HG02610 (cell line): ENCODE measurements around the gene ZNF184.
"Not testable (repeated sequence)": the region's sequence is repeated elsewhere in the genome, so short reads cannot be mapped to it uniquely, and the experiment has no call there.

Experiments
- ATAC-seq: cut with Tn5 transposase; IDR thresholded peaks from one replicate; pipeline ENCODE4 v1.9.1; 2021; ENCODE audit warnings: mild to moderate bottlenecking, moderate library complexity; ENCODE audit not compliant: unreplicated experiment

Gene ZNF184

DNA sequence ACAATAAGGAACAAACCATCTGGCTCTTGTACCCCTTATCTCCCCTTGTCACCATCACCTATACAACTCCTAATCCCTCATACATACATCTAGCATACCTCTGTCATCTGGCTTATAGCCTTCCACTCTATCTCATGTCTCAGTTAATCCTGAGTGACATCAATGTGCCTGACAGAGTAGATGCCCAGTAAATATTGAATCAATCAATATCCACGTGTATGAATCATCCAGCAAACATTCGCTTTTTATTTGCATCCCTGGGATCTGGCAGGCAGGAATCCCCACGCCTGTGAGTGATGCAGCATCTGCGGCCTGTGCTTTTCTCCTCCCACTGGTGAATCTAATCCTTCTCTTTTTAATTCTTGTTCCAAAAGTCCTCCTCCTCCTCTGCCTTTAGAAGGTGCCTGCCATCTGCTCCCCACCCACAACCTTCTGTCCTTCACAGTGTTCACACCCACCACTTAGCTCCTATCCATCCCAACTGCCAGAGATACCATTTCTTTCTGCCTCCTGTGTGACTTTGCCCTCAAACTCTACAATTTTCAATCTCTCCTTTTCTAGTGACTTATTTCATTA, 46.8 kb downstream of the ZNF184 start:
- no peak for ATAC-seq

DNA sequence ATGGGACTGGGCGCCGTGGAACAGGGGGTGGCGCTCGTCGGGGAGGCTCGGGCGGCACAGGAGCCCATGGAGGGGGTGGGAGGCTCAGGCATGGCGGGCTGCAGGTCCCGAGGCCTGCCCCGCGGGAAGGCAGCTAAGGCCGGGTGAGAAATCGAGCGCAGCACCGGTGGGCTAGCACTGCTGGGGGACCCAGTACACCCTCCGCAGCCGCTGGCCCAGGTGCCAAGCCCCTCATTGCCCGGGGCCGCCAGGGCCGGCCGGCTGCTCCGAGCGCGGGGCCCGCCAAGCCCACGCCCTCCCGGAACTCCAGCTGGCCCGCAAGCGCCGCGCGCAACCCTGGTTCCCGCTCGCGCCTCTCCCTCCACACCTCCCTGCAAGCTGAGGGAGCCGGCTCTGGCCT, 48.1 kb downstream of the ZNF184 start:
- ATAC-seq, result not testable (repeated sequence)

DNA sequence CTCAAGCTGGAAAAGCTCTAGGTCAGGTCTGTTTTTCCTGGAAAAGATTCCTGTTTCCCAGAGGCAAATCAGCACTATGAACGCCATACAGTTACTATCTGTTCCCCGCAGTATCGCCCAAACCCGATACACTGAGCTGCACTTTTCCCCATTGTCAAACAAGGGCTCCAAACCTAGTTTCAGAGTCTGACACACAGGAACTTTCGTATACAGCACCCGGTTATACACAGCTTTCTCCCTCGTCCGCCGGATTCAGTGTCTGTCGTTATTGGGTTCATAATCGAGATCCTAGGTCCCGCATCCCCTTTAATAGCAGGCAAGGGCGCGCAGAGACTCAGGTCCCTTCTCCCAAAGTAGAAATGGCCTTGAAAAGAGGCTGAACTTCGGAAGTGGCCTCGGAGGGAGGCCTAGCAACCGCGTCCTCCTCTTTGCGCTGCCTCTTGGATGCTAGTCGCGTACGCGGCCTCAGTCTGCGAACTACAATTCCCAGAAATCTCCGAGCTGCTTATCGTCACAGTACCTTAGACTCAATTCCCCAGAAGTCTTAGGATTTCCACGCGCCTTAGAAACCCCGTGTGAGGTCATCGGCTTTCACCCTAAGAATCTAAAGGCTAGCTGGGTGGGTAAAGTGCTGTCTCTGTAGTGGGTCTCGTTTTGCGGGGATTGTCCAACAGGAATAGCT, 50.1 kb downstream of the ZNF184 start:
- ATAC-seq, result no peak

DNA sequence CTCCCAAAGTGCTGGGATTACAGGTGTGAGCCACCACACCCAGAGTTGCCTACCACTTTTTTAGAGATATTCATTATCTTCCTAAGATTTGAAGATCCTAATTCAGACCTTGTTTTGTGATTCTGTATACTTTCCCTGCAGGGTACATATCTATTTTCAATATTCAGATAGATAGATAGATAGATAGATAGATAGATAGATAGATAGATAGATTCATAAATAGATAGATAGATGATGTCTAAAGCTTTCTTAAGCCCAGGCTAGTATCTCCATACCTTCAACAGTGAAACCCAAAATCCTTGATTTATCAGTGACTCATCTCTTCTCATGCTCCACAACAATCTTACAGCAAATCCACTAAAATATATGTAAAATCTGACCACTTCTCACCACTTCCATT, 53.5 kb downstream of the ZNF184 start:
- ATAC-seq, result no peak

DNA sequence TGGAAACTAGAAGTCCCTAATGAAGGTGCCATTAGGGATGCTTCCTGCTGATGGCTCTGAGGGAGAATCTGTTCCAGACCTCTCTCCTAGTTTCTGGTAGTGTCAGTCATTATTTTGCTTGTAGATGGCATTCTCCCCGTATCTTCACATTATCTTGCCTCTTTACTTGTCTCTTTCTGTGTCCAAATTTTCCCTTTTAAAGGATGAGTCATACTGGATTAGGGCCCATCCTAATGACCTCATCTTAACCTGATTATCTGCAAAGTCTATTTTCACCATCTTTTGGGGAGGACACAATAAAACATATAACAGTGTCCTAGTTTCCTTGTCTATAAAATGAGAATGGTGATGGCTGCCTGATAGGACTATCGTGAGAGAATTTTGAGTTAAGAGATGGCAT, 57.0 kb downstream of the ZNF184 start:
- no peak for ATAC-seq

DNA sequence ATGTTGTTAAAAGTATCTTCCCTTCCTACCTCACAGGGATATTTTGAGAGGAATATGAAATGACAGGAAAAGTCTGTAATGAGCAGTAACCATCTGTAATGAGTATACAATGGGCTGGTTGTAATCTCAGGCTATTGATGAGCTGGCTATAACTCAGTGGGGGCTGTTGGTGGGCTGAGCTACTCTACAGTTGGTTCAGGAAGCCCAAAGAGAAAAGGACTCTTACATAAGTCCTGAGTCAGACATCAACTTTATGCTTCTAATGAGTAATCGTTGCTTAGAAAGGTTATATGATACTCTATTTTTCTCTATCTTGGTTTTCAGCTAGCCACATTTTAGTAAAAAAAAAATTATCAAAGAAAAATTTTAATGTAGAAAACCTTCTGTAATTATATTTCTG, 57.9 kb downstream of the ZNF184 start:
- ATAC-seq, result no peak

DNA sequence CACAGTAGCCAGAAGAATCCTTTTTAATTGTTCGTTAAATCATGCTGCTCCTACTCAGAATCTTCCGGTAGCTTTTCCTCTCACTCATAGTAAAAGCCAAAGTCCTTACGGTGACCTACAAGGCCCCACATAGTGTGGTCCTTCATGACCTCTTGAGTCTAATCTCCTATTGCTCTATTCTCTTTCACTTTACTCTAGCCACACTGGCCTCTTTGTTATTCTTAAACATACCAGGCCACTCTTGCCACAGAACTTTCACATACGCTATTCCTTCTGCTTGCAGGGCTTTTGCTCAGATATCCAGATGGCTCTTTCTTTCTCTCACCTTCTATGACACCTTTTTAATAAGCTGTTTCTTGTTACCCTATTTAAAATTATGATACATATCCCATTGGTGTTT, 58.6 kb downstream of the ZNF184 start:
- ATAC-seq, result no peak

DNA sequence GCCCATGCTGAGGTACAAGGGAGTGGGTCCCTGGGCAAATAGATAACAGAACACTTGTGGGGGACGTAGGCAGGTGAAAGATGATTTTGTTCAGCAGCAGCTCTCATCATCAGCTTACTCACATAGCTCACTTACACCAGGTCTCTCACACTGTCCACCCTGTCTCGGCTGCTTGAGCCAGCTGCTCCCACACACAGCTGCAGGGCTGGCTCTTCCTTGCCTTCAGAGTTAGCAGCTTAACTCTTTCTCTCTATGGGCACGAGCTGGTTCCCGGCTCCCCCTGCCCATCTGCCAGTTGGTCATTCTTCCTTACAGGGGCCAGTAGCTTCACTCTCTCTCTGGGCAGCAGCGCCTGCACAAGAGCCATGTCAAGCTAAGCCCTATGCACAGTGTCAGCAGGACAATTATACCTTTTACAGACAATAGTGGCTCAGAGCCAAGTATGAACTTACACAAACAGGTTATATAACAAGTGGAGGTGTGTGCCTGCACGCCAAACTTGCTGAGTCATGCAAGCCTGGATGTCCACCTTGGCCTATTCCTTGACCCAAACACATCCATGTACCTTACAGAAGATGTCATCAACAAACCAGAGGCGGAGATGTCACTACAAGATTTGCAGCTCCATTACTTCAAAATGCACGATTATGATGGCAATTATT, 65.6 kb downstream of the ZNF184 start:
- no peak for ATAC-seq

DNA sequence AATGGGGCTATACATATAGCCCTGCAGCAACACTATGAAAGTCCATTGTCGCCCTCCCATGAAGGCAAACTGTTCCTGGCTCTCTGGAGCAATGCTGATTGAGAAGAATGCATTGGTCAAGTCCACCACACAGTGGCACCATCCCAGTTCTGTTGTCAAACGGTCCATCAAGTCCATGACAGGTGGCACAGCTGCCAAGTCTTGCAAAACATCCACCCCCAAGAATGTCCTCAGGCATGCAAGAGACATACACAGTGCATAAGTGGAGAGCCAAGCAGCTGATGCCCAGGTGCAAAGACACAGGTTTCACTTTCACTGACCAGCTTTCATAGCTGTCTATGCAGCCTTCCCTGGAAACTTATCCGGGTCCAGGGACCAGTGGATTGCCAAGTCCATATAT, 66.8 kb downstream of the ZNF184 start:
- ATAC-seq, result no peak

DNA sequence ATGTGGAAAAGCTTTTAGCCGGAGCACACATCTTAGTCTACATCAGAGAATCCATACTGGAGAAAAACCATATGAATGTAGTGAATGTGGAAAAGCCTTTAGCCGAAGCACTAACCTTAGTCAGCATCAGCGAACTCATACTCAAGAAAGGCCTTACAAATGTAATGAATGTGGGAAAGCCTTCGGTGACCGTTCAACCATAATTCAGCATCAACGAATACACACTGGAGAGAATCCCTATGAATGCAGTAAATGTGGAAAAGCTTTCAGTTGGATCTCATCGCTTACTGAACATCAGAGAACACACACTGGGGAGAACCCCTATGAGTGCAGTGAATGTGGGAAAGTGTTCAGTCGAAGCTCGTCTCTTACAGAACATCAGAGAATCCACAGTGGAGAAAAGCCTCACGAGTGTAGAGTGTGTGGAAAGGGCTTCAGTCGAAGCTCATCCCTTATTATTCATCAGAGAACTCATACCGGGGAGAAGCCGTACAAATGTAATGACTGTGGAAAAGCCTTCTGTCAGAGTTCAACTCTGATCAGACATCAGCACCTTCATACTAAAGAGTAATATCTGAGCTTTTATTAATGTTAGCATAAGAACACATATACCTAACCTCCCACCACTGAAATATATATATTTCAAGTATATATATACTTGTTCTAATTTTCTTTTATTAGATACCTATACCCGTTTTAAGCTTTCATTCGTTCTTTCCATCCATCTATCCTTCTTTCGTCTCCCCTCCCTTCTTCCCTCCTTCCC, 71.8 kb downstream of the ZNF184 start:
- ATAC-seq, result no peak
